PFSK-1 (cell line): ENCODE measurements around the gene HCFC1.
A peak's percentile ranks its signal among the peaks of the same experiment; 100 is the strongest.

Source experiments
- FOXP2 ChIP-seq: optimal IDR thresholded peaks from 2 replicates; pipeline ENCODE3; 2011; ENCODE audit warnings: borderline replicate concordance, control low read depth, inconsistent platforms; ENCODE audit not compliant: insufficient read depth; ENCODE audit errors: extremely low read length, extremely low read depth
- POLR2AphosphoS5 ChIP-seq: IDR thresholded peaks from 2 replicates; pipeline ENCODE4 v1.6.1; 2012; ENCODE audit warnings: low read depth, mild to moderate bottlenecking, control low read depth, low read length, moderate library complexity
- REST ChIP-seq, 2 experiments: IDR thresholded peaks; 2 replicates each; pipeline versions ENCODE4 v1.6.1 to v1.8.0; 2011 to 2012; ENCODE audit warnings: low read depth in 2 of 2, low read length in 2 of 2, control low read depth in 1 of 2, inconsistent platforms in 1 of 2, mild to moderate bottlenecking in 1 of 2, moderate library complexity in 1 of 2; ENCODE audit not compliant: insufficient read depth in 1 of 2
- SIN3A ChIP-seq: IDR thresholded peaks from 2 replicates; pipeline ENCODE4 v1.6.1; 2012; ENCODE audit warnings: mild to moderate bottlenecking, low read length, moderate library complexity, borderline replicate concordance; ENCODE audit not compliant: insufficient read depth
- TAF1 ChIP-seq: IDR thresholded peaks from 2 replicates; pipeline ENCODE4 v1.6.1; 2012; ENCODE audit warnings: low read length, control low read depth, borderline replicate concordance; ENCODE audit not compliant: insufficient read depth

GRCh38 chrX:154019633-154020528 is 48.3 kb upstream of the HCFC1 start, which contains the start of gene IRAK1:
- TF ChIP-seq TAF1 (peak; percentile 39; the same call in 1 of the 2 replicates), POLR2AphosphoS5 (peak; percentile 34; the same call in 1 of the 2 replicates), REST (IDR thresholded peaks at IDR 0.05; ENCODE audit: insufficient read depth in 1 of 2, low read depth in 2 of 2, low read length in 2 of 2) (no peak), SIN3A (no peak), FOXP2 (no peak)
